HG03432 (cell line): ENCODE data around the gene NPAS3.
"Not testable (repeated sequence)": the region's sequence is repeated elsewhere in the genome, so short reads cannot be mapped to it uniquely, and the experiment has no call there.

Experiments used
- ATAC-seq: cut with Tn5 transposase; IDR thresholded peaks from one replicate; pipeline ENCODE4 v1.9.1; 2021; ENCODE audit warnings: mild to moderate bottlenecking, moderate library complexity; ENCODE audit not compliant: unreplicated experiment

NPAS3 gene

DNA sequence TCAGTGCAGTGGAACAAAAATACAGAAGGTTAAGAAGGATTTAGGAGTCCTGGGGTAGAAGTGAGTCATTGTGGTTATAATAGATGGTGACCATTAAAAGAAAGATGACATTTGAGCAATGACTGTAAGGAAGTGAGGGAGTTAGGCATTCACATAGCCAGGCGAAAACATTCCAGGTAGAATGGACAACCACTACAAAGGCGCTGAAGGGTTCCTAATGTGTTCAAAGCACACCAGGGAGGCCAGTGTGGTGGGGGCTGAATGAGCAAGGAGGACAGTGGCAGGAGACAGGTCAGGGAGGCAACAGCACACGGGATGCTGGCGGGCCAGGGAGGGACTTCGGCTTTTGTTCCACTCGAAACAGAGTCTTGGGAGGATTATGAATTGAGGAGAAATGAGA lies 129.9 kb downstream of the NPAS3 start:
- no peak for ATAC-seq

DNA sequence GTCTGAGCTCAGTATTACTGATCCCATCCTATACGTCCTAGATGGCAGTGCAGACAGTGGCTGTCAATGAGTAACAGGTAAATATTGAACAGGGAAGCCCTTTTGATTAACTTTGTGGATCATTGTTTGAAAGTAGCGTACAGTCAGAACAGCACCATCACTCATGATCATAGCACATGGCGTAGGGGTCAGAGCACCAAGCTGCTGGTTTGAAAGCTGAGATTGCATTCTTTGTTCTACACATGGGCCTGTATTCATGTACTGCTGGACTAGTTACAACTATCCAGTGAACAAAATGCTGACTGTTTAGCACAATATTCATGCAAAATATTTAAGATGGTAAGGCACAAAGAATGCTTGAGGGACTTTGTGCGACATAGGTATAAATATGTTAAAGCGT lies 131.8 kb downstream of the NPAS3 start:
- no peak for ATAC-seq

DNA sequence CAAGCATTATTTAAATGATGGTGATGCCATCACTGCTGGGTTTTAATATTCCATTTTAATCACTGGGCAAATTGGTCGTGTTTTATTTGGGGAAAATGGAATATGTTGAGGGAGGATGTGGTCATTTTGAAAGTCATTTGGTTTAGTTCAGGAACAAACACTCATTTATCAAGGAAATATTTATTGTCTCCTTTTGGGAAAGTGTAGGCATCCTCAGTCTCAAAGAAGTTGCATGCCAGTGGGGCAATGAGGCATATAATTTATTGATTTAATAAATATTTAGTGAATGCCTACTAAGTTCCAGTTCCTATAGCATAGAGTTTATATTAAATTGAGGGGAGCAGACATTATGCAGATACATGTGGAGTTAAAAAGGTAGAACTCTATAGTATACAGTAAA lies 134.3 kb downstream of the NPAS3 start:
- no peak for ATAC-seq

DNA sequence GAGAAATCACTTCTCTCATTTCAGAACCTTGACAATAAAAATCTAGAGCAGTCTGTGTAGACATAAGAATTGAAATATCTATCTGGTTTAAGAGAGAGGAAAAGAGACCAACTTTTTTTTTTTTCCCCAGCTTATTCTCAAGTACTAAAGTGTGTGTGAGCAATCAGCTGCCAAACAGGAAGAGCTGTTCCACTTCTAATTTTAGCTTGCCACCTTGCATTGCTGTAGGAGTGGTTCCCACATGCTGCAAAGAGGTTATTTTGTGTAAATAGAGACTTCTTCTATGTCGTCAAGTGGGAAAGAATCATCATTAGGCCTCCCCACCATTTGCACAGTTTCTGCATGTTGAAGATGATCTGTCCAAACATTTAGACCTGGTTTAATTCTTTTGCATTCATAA lies 142.6 kb downstream of the NPAS3 start:
- ATAC-seq = no peak

DNA sequence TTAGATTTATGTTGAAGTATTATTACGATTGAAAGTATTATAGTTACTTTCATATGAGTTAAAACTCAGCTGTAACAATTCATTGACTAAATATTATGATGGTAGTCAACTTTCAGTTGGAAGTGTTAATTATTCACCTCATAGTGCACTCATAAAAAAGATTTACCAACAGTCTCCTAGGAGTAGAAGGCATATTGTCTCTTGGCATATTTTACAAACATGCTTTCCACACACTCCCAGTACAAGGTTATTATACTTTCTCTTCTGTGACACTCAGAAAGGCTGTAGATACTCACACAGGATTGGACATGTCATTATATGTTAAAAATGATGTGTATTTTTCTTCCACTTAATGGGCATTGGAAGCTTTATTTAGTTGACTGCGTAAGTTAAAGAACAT lies 147.1 kb downstream of the NPAS3 start:
- no peak for ATAC-seq

DNA sequence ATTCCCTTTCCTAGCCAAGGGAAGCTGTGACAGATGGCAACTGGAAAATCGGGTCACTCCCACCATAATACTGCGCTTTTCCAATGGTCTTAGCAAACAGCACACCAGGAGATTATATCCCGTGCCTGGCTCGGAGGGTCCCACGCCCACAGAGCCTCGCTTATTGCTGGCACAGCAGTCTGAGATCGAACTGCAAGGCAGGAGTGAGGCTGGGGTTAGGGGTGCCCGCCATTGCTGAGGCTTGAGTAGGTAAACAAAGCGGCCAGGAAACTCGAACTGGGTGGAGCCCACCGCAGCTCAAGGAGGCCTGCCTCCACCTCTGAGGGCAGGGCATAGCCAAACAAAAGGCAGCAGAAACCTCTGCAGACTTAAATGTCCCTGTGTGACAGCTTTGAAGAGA lies 149.6 kb downstream of the NPAS3 start:
- not testable (repeated sequence) for ATAC-seq

DNA sequence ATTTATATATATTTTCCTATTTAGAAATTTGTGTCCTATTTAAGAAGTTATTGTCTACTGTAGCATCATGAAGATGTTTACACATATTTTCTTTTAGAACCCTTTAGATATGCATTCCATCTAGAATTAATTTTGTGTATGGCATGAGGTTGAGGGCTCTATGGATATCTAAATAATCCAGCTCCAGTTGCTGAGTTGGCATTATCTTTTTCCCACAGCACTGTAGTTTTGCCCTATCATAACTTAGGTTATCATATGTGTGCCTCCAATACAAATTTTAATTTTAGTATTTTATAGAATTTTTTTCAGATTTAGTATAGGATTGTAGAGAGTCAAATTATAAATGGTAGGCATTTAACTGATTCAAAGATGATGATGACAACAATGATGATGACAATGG lies 159.3 kb downstream of the NPAS3 start:
- ATAC-seq = no peak

DNA sequence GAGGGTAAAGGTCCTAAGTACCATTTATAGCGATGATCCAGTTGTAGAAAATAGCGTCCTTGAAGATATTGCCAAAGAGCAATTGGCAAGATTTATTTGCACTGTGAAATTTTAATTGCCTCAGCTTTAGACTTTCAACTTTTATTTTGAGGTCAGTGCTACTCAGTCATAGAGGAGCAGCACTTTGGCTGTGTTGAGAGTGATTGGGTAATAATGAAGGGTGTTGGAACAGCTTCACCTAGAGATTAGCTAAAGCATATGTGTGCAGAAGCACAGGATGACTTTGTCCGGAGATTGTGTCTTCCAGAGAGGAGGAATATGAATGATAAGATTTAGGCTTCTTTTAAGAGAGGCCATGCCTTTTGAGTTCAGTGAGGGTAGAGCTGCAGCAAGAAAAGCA lies 164.8 kb downstream of the NPAS3 start:
- ATAC-seq = no peak

DNA sequence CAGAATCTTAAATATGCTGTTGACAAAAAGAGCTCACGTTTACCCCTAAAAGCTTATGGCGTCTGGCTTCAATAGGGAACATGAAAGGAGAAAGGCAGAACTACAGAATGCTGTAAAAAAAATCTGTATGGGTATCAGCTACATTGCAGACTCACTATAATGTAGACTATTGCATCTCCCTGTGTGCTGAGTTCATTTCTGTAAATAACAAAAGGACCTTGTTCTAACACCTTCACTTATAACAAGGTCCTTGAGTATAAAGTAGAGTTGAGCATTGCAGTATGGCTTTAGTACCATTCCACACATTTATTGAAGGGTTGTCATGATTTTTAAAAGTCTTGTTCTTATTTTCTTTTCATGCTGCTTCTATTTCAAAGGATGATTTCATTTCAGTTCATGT lies 165.3 kb downstream of the NPAS3 start:
- ATAC-seq = no peak

DNA sequence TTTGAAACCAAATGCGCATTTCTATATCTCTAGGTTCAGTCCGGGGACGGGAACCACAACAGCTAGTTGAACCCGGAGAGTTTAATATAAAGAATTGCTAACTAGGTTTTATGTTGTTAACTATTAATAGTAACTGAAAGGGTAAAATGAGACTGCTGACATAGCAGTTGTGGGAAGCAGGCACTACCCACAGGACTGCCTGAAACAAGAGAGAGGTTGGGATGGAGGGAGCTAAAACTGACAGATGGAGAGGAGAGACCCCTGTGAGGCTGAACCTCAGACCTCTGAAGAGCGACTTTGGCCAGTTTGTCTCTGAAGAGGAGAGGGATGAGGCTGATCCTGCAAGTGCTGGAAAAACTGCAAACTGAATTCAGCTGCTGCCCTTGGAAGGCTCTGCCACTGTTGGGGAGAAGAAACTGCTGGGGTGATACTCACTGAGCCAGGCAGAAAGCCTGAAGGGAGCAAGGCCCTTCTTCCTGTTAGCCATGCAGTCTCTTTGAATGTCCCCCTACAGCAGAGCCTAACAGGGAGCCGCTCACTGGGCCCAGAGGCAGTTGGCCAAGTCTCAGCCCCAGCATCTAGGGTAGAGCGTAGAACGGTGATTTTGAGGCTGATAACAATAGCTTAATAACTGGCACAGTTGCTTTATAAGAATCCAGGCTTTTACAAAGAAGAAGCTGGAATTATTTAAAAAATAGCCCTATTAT lies 172.2 kb downstream of the NPAS3 start:
- no peak for ATAC-seq

DNA sequence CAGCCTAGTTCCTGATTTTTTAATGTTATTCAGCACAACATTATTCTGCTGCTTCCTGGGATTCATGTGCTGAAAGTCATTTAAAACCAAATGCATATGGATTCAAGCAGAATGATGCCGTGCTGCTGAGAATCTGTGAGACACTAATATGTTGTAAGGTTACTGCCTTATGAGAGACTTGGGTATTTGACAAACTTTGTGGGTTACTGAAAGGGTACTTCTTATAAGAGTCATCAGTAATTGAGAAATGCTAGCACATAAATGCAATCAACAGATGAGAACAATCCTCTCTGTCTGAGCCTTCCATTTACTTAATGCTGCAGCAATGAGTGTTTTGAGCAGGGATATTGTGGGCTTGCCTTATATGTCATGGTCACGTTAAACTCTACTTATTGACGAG lies 175.7 kb downstream of the NPAS3 start:
- ATAC-seq = no peak

DNA sequence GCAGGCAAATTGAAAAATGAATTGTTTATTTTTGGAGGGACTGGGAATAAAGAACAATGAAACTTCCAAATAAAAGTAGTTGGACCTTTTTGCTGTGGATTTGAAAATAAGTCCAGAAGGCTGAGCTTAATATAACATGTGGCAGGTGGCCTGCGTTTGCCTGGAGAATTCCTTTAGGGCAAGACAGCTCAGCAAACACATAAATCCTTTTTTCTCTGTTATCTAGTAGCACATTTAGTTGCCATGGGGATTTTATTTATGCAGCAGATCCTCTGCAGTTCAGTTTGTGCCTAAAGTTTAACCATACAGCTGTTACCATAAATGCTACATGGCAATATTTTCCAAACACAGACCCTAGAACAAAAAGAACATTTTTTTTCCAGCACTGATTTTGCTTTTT lies 180.0 kb downstream of the NPAS3 start:
- no peak for ATAC-seq

DNA sequence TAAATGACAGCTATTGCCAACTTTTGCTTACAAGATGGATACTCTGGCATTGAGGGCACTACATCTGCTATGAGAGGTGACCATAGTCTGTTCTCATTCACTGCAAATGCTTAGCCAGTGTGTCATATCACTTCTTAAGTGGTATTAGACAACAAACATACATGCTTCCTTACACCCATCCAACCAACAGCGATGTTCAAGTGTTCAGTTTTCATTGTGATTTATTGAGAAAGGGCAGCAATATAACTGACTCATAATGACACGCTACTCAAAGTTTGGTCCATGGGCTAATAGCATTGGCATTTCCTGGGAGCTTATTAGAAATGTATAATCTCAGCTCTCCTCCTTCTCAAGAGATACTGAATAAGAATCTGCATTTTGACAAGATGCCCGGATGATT lies 181.7 kb downstream of the NPAS3 start:
- no peak for ATAC-seq

DNA sequence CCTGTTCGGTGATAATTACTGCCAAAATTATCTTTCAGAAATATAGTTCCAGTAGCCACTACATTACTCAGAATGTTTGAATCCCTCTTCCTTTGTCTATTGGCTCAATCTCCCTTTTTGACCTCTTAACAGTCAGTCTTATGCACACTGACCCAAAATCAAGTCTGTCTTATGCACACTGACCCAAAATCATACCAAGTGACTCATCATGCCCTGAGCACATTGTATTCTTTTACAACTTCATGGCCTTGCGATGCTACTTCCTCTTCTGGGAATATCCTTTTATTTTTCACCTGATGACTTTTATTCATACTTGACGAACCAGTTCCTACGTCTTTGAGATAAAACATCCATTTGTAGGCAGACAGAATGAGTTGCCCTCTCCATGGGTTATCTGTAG lies 182.3 kb downstream of the NPAS3 start:
- no peak for ATAC-seq

DNA sequence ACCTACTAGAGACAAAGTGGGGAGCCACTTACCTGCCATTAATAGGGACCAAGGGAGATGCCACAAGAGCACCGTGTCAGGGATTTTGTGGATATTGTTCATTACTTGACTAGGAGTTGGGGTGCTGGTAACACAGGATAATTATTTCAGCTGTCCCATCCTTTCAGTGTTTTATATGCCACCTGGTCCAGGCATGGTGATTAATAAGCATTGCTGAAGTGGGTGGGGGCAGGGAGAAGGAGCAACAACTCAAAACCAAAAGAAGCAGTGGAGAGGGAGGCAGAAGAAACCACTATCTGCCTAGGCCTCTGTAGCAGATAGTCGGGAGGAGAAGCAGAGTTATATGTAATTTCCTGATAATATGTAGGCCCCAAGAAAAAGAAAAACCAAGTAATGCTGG lies 184.6 kb downstream of the NPAS3 start:
- no peak for ATAC-seq

DNA sequence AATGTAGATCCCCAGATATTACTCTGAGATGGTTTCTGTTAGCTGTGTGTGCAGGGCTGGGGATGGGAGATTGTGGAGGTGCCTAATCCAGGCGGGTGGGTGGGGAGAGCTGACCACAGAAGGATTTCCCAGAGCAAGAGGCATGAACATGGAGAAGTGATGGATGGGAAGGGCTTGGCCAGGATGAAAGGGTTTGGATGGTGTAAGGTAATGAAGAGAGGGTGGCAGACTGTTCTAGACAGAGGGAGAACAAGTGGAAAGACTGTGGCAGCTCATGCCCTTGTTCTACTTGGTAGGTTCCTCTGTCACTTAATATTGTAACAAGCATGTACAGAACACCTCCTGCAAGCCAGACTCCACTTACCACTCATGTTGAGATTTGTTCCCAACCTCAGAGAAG lies 187.8 kb downstream of the NPAS3 start:
- no peak for ATAC-seq

DNA sequence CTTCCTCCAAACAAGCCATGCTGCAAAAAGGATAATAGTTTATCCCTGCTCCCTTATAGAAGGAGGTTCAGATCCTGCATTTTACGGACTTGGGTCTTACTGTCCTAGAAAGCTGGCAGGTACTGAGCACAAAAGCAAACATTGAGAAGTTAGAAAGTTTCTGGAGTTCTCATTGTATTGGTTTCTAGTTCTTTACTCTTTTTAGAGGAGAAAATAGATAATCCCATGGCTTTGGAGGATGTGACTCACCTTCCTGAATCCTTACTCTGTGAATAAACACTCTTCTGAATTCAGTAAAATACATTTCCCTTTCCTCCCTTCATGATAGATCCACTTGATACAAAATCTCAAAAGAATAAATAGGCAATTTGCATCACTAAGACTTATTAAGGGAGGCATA lies 188.9 kb downstream of the NPAS3 start:
- ATAC-seq = no peak

DNA sequence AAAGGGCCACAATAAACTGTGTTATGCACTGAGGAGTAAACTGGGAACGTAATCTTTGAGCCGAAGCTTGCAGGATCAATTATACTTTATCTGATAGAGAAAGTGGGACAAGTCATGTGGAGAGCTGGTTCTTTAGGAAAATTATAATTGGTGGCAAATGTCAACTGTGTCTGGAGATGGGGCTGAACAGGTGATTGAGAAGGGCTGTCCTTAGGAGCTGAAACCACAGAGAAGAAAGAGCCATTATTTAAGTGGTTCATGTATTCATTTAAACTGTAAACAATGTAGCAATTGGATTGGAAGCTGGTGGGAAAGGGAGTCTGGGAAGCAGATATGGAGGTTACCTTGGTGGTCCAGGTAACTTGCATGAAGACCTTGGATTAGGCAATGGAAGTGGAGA lies 193.1 kb downstream of the NPAS3 start:
- no peak for ATAC-seq

DNA sequence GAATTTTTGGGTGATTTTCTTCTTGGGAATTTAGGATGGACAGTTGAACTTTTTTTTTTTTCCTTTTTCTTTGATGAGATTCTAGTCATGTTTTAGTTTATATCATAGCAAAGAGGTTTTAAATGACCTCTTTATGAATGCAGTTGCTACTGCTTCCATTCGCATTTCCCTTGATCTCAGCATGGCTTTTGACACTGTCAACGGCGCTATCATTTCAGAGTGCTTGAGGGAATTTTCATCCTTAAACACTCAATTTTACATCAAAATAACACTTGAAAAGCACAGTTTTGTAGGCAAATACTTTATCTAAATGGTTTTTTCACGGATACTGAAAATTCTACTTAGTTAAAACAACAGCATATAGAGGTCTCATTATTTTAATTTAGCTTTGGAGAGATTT lies 195.5 kb downstream of the NPAS3 start:
- no peak for ATAC-seq

DNA sequence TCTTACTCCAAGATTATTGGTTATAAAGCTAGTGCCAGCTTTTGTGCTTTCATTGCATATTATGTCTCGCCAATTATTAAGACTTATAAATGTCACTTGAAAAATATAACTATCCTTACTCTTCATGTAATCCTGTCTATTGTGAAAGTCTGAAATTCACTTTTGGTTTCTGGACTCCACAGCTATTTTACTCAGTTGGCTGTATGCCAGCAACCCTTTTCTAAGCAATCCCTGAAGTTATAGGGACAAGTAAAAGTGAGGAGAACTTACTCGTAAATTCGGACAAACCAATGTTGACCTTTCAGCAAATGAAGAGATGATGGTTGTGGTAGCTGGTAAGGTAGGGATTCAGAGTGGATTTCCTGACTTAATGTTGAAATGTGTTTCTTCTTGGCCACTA lies 196.3 kb downstream of the NPAS3 start:
- ATAC-seq = no peak

DNA sequence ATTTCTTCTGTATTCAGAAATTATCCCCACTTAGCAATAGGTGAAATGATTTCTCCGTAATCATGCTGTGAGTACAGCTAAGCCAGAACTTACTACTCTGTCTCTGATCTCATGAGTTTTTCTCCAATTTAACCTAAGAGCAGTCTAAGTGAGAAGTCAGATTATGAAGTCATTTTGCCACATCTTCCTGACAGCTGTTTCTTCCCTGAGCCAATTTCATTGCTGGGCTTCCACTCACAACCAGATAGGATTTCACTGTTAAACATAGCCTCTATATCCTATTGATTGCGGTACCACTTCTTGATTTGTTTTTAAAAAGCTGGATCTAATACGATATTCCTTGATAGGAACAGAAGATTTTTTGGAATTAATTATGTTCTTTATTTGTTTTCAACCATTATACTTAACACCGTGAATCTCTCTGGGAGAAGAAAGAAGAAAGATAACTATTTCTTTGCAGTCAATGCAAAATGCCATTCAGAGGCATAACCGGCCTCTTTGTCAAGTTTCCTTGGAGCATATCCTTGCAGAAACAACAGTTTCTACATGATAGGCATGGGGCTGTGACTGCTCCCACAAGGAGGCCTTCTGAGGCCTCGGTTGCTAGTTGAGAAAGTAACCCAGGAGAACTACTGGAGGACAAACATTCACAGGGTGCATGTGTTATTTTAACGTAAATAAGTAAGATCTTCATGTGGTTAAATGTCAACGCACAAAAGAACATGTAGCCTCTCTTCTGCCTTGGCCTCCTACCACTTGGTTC lies 212.2 kb downstream of the NPAS3 start:
- ATAC-seq = no peak

DNA sequence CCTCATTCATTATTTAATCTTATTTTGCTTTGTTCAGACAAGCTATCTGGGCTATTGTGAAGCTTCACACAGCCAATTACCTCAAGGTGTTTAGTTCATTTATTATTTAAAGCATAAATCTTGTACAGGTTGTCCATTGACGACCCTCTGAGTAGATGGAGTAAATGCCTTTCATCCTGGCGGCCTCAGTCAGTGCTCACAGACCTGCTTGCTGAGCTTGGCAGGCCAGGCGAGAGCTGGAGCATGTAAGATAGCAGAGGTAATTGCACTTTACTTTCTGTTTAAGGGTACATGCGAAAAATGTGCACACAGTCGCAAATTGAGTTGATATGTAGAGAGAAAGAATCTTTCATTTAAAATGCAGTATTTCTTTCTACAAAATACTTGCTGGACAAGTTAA lies 224.4 kb downstream of the NPAS3 start:
- ATAC-seq = no peak

DNA sequence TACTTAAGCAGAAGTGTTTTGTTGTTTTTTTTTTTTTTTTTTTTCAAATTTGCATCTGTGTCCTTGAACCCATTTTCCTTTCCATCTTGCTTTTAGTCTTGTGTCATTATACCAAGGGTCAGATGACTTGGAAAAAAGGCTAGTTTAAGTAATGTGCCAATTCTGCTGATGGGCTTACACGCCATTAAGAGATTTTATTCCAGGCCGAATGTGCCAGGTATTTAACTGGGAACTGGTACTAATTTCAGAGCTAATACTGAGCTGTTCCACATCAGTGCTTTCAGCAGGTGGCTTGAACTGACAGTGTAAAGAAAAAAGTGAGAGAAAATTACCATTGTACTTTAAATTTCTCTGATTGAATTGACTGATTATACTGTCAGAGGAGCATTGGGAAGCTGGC lies 224.9 kb downstream of the NPAS3 start:
- no peak for ATAC-seq
